NT2/D1 (cell line): ENCODE measurements around the gene CACNG8.

Experiments used
- SUZ12 ChIP-seq: IDR thresholded peaks from 2 replicates; pipeline ENCODE4 v1.6.1; 2011; ENCODE audit not compliant: insufficient read length, insufficient read depth; ENCODE audit errors: extremely low read depth
- YY1 ChIP-seq: IDR thresholded peaks from 2 replicates; pipeline ENCODE4 v1.6.1; 2011; ENCODE audit not compliant: insufficient read length, insufficient read depth
- ZNF274 ChIP-seq: IDR thresholded peaks from 2 replicates; pipeline ENCODE4 v1.6.1; 2011; ENCODE audit warnings: mild to moderate bottlenecking, low read depth, low read length

GRCh38 chr19:53953383-53953782 is 9.4 kb upstream of the CACNG8 start:
- TF ChIP-seq ZNF274 (no peak), YY1 (no peak), SUZ12 (no peak)
